HCT116 (cell line): Measurements from ENCODE around the gene FMN2. TPM values are rescaled to one million over a fixed set of nuclear protein-coding genes. Genes with fewer than 3 reads are reported as not detected.

Source experiments
- ATAC-seq: fragments of 200-7000 bp; cut with Tn5 transposase; 2 replicates; pipeline ENCODE4 v1.9.1; 2020; ENCODE audit warnings: mild to moderate bottlenecking, moderate library complexity
- BruUV-seq: library from RNA; stranded (reverse); fragments of 400-500 nt; replicated peaks from 2 replicates; lab custom pipeline; 2021; lab: Mats Ljungman, UMichigan
- CTCF ChIA-PET: fragments of 300-600 bp; sonication (Branson Sonifier 250); formaldehyde crosslinking; loops from one replicate; lab custom pipeline; 2021; ENCODE audit warnings: antibody characterized with exemption; lab: Charles Lee
- POLR2A ChIA-PET: fragments of 300-600, 350-600 bp; sonication (Branson Sonifier 250); formaldehyde crosslinking; loops from one replicate; lab custom pipeline; 2021; ENCODE audit warnings: antibody characterized with exemption; lab: Charles Lee
- RAD21 ChIA-PET, 2 experiments: fragments of 300-600 bp; sonication (Branson Sonifier 250); formaldehyde crosslinking; loops; one replicate each; lab custom pipeline; 2023; ENCODE audit warnings: low total read pairs in 2 of 2; ENCODE audit not compliant: uncharacterized antibody in 2 of 2, unreplicated experiment in 2 of 2, low non-redundant PET in 1 of 2; lab: Charles Lee
- DNase-seq: peaks from one replicate; pipeline ENCODE4 v3.0.0-alpha.2; 2010; ENCODE audit warnings: low read depth, low spot score
- H2AFZ ChIP-seq: fragments of 200-600 bp; shearing (Covaris generic), sonication (generic); 2 replicates; pipeline ENCODE4 v1.6.1; 2017; ENCODE audit warnings: low read depth, mixed run types, mixed read lengths, antibody characterized with exemption, low read length; ENCODE audit not compliant: poor library complexity, severe bottlenecking
- H3K27ac ChIP-seq: 2 replicates; pipeline ENCODE4 v1.5.1; 2012; ENCODE audit warnings: low read depth, low read length
- H3K27me3 ChIP-seq: fragments of 200-600 bp; sonication (generic); 2 replicates; pipeline ENCODE4 v1.6.1; 2016; ENCODE audit warnings: mixed run types, low read length, mixed read lengths; ENCODE audit not compliant: insufficient read depth
- H3K36me3 ChIP-seq, 2 experiments: fragments of 200-500 bp in 1 of 2; fragments of 200-600 bp in 1 of 2; sonication (Bioruptor generic) in 1 of 2; sonication (generic) in 1 of 2; 2 replicates each; pipeline versions ENCODE4 v1.5.1 to v1.6.1; 2014 to 2016; ENCODE audit warnings: low read length in 2 of 2, inconsistent platforms in 1 of 2, mixed read lengths in 1 of 2, mixed run types in 1 of 2; ENCODE audit not compliant: insufficient read depth in 2 of 2, control insufficient read depth in 1 of 2
- H3K4me1 ChIP-seq, 2 experiments: fragments of 200-600 bp in 1 of 2; sonication (generic) in 1 of 2; 2 replicates each; pipeline versions ENCODE4 v1.5.1 to v1.6.1; 2012 to 2017; ENCODE audit warnings: low read length in 2 of 2, inconsistent platforms in 1 of 2, mild to moderate bottlenecking in 1 of 2, mixed read lengths in 1 of 2, mixed run types in 1 of 2, moderate library complexity in 1 of 2; ENCODE audit not compliant: insufficient read depth in 2 of 2, control insufficient read depth in 1 of 2
- H3K4me2 ChIP-seq: fragments of 200-600 bp; sonication (generic); 2 replicates; pipeline ENCODE4 v1.6.1; 2017; ENCODE audit warnings: mixed run types, low read length, mixed read lengths
- H3K4me3 ChIP-seq, 2 experiments: fragments of 200-600 bp in 1 of 2; sonication (generic) in 1 of 2; replicated peaks in 1 of 2; 2 replicates each; pipeline ENCODE4 v1.5.1; 2011 to 2016; ENCODE audit warnings: low read length in 2 of 2, control low read depth in 1 of 2, low read depth in 1 of 2, mild to moderate bottlenecking in 1 of 2, mixed read lengths in 1 of 2, mixed run types in 1 of 2
- H3K79me2 ChIP-seq: fragments of 200-600 bp; sonication (generic); 2 replicates; pipeline ENCODE4 v1.6.1; 2017; ENCODE audit warnings: mild to moderate bottlenecking, mixed run types, low read length, moderate library complexity, mixed read lengths; ENCODE audit not compliant: insufficient read depth
- H3K9ac ChIP-seq: fragments of 200-600 bp; sonication (generic); 2 replicates; pipeline ENCODE4 v1.6.1; 2016; ENCODE audit warnings: low read length, mixed read lengths
- H3K9me2 ChIP-seq: fragments of 200-600 bp; sonication (generic), shearing (Covaris generic); 2 replicates; pipeline ENCODE4 v1.6.1; 2017; ENCODE audit warnings: mixed run types, mild to moderate bottlenecking, moderate library complexity; ENCODE audit not compliant: insufficient read depth
- H3K9me3 ChIP-seq, 2 experiments: fragments of 200-500 bp in 1 of 2; fragments of 200-600 bp in 1 of 2; sonication (Bioruptor generic) in 1 of 2; sonication (generic) in 1 of 2; 2 replicates each; pipeline ENCODE4 v1.6.1; 2014 to 2017; ENCODE audit warnings: low read length in 2 of 2, mixed read lengths in 2 of 2, inconsistent platforms in 1 of 2, low read depth in 1 of 2, mild to moderate bottlenecking in 1 of 2, mixed run types in 1 of 2, moderate library complexity in 1 of 2; ENCODE audit not compliant: control insufficient read depth in 1 of 2, insufficient read depth in 1 of 2
- H4K20me1 ChIP-seq: fragments of 200-600 bp; sonication (generic), shearing (Covaris generic); 2 replicates; pipeline ENCODE4 v1.6.1; 2017; ENCODE audit warnings: mixed run types, mild to moderate bottlenecking, moderate library complexity; ENCODE audit not compliant: insufficient read depth
- CBX3 ChIP-seq: IDR thresholded peaks from 2 replicates; pipeline ENCODE4 v1.6.1; 2012; ENCODE audit warnings: low read depth
- CEBPB ChIP-seq: IDR thresholded peaks from 2 replicates; pipeline ENCODE4 v1.6.1; 2012; ENCODE audit warnings: low read depth
- ELF1 ChIP-seq: IDR thresholded peaks from 2 replicates; pipeline ENCODE4 v1.6.1; 2012; ENCODE audit warnings: low read depth, borderline replicate concordance
- EZH2 ChIP-seq: fragments of 200-600 bp; sonication (generic); IDR thresholded peaks from 2 replicates; pipeline ENCODE4 v1.6.1; 2017; ENCODE audit warnings: antibody characterized with exemption, mixed run types
- FOSL1 ChIP-seq: IDR thresholded peaks from 2 replicates; pipeline ENCODE4 v1.6.1; 2012; ENCODE audit warnings: low read depth
- POLR2A ChIP-seq: IDR thresholded peaks from 2 replicates; pipeline ENCODE4 v1.7.0; 2011; ENCODE audit warnings: borderline replicate concordance; ENCODE audit not compliant: insufficient read depth, insufficient read length; ENCODE audit errors: extremely low read depth
- POLR2AphosphoS5 ChIP-seq: IDR thresholded peaks from 2 replicates; pipeline ENCODE4 v1.6.1; 2011; ENCODE audit warnings: mild to moderate bottlenecking, low read depth, low read length, moderate library complexity
- SRF ChIP-seq: IDR thresholded peaks from 2 replicates; pipeline ENCODE4 v1.6.1; 2012; ENCODE audit warnings: low read depth
- TCF7L2 ChIP-seq: IDR thresholded peaks from 2 replicates; pipeline ENCODE4 v1.7.0; 2011; ENCODE audit warnings: borderline replicate concordance, inconsistent platforms; ENCODE audit not compliant: insufficient read depth, insufficient read length; ENCODE audit errors: extremely low read depth
- YY1 ChIP-seq: IDR thresholded peaks from 2 replicates; pipeline ENCODE4 v1.6.1; 2011; ENCODE audit warnings: low read length, low read depth, moderate library complexity, mild to moderate bottlenecking; ENCODE audit not compliant: insufficient replicate concordance; ENCODE audit errors: extremely low read depth
- intact Hi-C: fragments of 100-400 bp; cut with micrococcal nuclease; formaldehyde crosslinking; loops from 2 replicates; pipeline ENCODE4 v1.10.0; 2022
- total RNA-seq: library from RNA; stranded (reverse); gene quantifications from one replicate; pipeline ENCODE4 v1.2.1, GENCODE V29; 2021; ENCODE audit not compliant: unreplicated experiment
- TF ChIP-seq, protein P1 (sequence below): IDR thresholded peaks from 2 replicates; pipeline ENCODE4 v1.6.1; 2011; ENCODE audit warnings: mild to moderate bottlenecking, low read length, moderate library complexity; ENCODE audit not compliant: insufficient replicate concordance; ENCODE audit errors: extremely low read depth
- TF ChIP-seq, protein P2 (sequence below), 3 experiments: fragments of 200-600 bp in 1 of 3; sonication (generic) in 1 of 3; IDR thresholded peaks in 2 of 3; conservative IDR thresholded peaks in 1 of 3; 2 replicates each; pipeline ENCODE4 v1.5.1; 2012 to 2017; ENCODE audit warnings: low read depth in 2 of 3, low read length in 2 of 3, antibody characterized with exemption in 1 of 3, borderline replicate concordance in 1 of 3, control low read depth in 1 of 3, mild to moderate bottlenecking in 1 of 3, mixed read lengths in 1 of 3, mixed run types in 1 of 3, moderate library complexity in 1 of 3; ENCODE audit not compliant: insufficient read depth in 1 of 3
- TF ChIP-seq, protein P3 (sequence below): IDR thresholded peaks from 2 replicates; pipeline ENCODE4 v1.6.1; 2012
- TF ChIP-seq, protein P4 (sequence below): IDR thresholded peaks from 2 replicates; pipeline ENCODE4 v1.6.1; 2012

Gene FMN2
- total RNA-seq, 1 experiment from 2014 or later: not detected

DNA sequence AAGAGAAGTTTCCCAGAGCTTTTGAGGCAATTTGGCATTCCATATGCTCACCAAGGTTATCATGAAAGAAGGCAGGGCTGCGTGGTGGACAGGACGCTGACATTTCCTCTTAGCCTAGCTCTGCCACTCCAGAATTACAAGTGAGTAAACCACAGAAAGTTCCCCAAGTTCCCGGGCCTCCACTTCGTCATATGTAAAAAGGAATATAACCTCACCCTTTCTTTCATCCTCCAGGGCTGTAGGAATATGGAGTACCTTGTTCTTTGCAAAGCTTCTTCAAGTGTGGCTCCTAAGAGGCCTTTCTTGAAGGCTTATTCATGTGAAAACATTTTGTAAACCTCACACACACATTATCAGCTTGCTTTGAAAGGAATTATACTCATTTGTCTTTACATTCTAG, 310.0 kb downstream of the FMN2 start:
- Histone ChIP-seq H3K27me3 (no peaks in the 10 kb centered on the region), H3K9ac (no peak overlapping the region), H3K9me3 (peaks cover 12 to 13% of the 10 kb centered on the region in 2 experiments; a peak in 2 of 4 replicates), H4K20me1 (no peaks in the 10 kb centered on the region), H3K79me2 (no peaks in the 10 kb centered on the region), H3K27ac (no peak overlapping the region), H3K4me1 (no peaks in the 10 kb centered on the region), H3K4me3 (no peak overlapping the region), H3K4me2 (no peak overlapping the region), H2AFZ (no peak overlapping the region), H3K36me3 (no peaks in the 10 kb centered on the region), H3K9me2 (no peaks in the 10 kb centered on the region)
- DNase-seq (no peak), ATAC-seq (no peak)
- RAD21 ChIA-PET: no interaction called here
- intact Hi-C loops: no loop called here
- no TSS peak for BruUV-seq
- TF ChIP-seq, protein P1, sequence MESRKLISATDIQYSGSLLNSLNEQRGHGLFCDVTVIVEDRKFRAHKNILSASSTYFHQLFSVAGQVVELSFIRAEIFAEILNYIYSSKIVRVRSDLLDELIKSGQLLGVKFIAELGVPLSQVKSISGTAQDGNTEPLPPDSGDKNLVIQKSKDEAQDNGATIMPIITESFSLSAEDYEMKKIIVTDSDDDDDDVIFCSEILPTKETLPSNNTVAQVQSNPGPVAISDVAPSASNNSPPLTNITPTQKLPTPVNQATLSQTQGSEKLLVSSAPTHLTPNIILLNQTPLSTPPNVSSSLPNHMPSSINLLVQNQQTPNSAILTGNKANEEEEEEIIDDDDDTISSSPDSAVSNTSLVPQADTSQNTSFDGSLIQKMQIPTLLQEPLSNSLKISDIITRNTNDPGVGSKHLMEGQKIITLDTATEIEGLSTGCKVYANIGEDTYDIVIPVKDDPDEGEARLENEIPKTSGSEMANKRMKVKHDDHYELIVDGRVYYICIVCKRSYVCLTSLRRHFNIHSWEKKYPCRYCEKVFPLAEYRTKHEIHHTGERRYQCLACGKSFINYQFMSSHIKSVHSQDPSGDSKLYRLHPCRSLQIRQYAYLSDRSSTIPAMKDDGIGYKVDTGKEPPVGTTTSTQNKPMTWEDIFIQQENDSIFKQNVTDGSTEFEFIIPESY: no peak
- TF ChIP-seq POLR2AphosphoS5 (no peak), SRF (no peak), ELF1 (no peak), CEBPB (no peak), CBX3 (no peak), POLR2A (no peak), FOSL1 (no peak), YY1 (no peak), EZH2 (no peak), TCF7L2 (no peak)
- TF ChIP-seq, protein P2, sequence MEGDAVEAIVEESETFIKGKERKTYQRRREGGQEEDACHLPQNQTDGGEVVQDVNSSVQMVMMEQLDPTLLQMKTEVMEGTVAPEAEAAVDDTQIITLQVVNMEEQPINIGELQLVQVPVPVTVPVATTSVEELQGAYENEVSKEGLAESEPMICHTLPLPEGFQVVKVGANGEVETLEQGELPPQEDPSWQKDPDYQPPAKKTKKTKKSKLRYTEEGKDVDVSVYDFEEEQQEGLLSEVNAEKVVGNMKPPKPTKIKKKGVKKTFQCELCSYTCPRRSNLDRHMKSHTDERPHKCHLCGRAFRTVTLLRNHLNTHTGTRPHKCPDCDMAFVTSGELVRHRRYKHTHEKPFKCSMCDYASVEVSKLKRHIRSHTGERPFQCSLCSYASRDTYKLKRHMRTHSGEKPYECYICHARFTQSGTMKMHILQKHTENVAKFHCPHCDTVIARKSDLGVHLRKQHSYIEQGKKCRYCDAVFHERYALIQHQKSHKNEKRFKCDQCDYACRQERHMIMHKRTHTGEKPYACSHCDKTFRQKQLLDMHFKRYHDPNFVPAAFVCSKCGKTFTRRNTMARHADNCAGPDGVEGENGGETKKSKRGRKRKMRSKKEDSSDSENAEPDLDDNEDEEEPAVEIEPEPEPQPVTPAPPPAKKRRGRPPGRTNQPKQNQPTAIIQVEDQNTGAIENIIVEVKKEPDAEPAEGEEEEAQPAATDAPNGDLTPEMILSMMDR (IDR thresholded peaks at IDR 0.05 in 2 of 3, conservative IDR thresholded peaks at IDR 0.05 in 1 of 3; ENCODE audit: borderline replicate concordance in 1 of 3, insufficient read depth in 1 of 3, low read depth in 2 of 3, low read length in 2 of 3): no peak
- TF ChIP-seq, protein P3, sequence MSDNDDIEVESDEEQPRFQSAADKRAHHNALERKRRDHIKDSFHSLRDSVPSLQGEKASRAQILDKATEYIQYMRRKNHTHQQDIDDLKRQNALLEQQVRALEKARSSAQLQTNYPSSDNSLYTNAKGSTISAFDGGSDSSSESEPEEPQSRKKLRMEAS: no peak
- TF ChIP-seq, protein P4, sequence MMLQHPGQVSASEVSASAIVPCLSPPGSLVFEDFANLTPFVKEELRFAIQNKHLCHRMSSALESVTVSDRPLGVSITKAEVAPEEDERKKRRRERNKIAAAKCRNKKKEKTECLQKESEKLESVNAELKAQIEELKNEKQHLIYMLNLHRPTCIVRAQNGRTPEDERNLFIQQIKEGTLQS: no peak
- POLR2A ChIA-PET: no interaction called here
- CTCF ChIA-PET: no interaction called here
